GM12878 (cell line): ENCODE results near the gene CENPX. TPM values are rescaled to one million over a fixed set of nuclear protein-coding genes. Genes with fewer than 3 reads are reported as not detected.

Experiments
- ATAC-seq: fragments of 200-7000 bp; cut with Tn5 transposase; 3 replicates; pipeline ENCODE4 v1.9.1; 2020; ENCODE audit warnings: mild to moderate bottlenecking, moderate library complexity
- BruUV-seq: library from RNA; stranded (reverse); fragments of 400-500 nt; replicated peaks from 2 replicates; lab custom pipeline; 2021; lab: Mats Ljungman, UMichigan
- CTCF ChIA-PET: fragments of 300-600 bp; sonication (Branson Sonifier 250); formaldehyde crosslinking; extraction: SDS; loops from one replicate; lab custom pipeline; 2021; ENCODE audit warnings: inconsistent platforms; lab: Yijun Ruan, JAX
- POLR2A ChIA-PET: fragments of 350-600 bp; formaldehyde crosslinking; extraction: SDS; loops from one replicate; lab custom pipeline; 2021; ENCODE audit warnings: inconsistent platforms; lab: Charles Lee
- RAD21 ChIA-PET: fragments of 300-600 bp; sonication (Branson Sonifier 250); formaldehyde crosslinking; loops from one replicate; lab custom pipeline; 2023; ENCODE audit warnings: antibody characterized with exemption; ENCODE audit not compliant: unreplicated experiment; lab: Charles Lee
- SMC1A ChIA-PET: fragments of 300-600 bp; sonication (Branson Sonifier 250); formaldehyde crosslinking; loops from one replicate; lab custom pipeline; 2023; ENCODE audit not compliant: unreplicated experiment, uncharacterized antibody; lab: Charles Lee
- DNase-seq: peaks from one replicate; pipeline ENCODE4 v3.0.0-alpha.2; 2011; ENCODE audit warnings: low read depth, low spot score
- FAIRE-seq: peaks from 3 replicates; lab custom pipeline; 2011; peaks lifted over from hg19 to GRCh38; lab: Jason Lieb, UNC
- H2AFZ ChIP-seq: 2 replicates; pipeline ENCODE4 v1.6.0; 2011; ENCODE audit warnings: low read depth, low read length, control low read depth; ENCODE audit not compliant: control insufficient read depth
- H3K27ac ChIP-seq: 2 replicates; pipeline ENCODE4 v1.5.1; 2011; ENCODE audit warnings: control low read depth; ENCODE audit not compliant: control insufficient read depth, insufficient read depth
- H3K27me3 ChIP-seq, 2 experiments: replicated peaks in 1 of 2; 2 replicates each; pipeline versions ENCODE4 v1.6.0 to v1.6.1; 2011; ENCODE audit warnings: low read length in 1 of 2; ENCODE audit not compliant: control insufficient read depth in 2 of 2, insufficient read depth in 2 of 2
- H3K36me3 ChIP-seq, 2 experiments: 2 replicates each; pipeline ENCODE4 v1.5.1; 2011; ENCODE audit warnings: low read length in 1 of 2; ENCODE audit not compliant: control insufficient read depth in 2 of 2, insufficient read depth in 2 of 2
- H3K4me1 ChIP-seq: 2 replicates; pipeline ENCODE4 v1.6.1; 2011; ENCODE audit warnings: mild to moderate bottlenecking, low read length, moderate library complexity, mixed read lengths; ENCODE audit not compliant: control insufficient read depth, insufficient read depth
- H3K4me2 ChIP-seq: 2 replicates; pipeline ENCODE4 v1.6.0; 2011; ENCODE audit warnings: control low read depth; ENCODE audit not compliant: control insufficient read depth, insufficient read depth
- H3K4me3 ChIP-seq: fragments of 200-600 bp; sonication (generic); 2 replicates; pipeline ENCODE4 v1.5.1; 2016
- H3K79me2 ChIP-seq: 2 replicates; pipeline ENCODE4 v1.6.0; 2011; ENCODE audit warnings: low read length; ENCODE audit not compliant: control insufficient read depth, insufficient read depth
- H3K9ac ChIP-seq: 2 replicates; pipeline ENCODE4 v1.8.0; 2011; ENCODE audit warnings: low read length, control low read depth, mixed read lengths; ENCODE audit not compliant: control insufficient read depth, insufficient read depth
- H3K9me3 ChIP-seq: replicated peaks from 3 replicates; pipeline ENCODE4 v1.5.1; 2011; ENCODE audit warnings: mild to moderate bottlenecking, low read length; ENCODE audit not compliant: control insufficient read depth, insufficient read depth
- H4K20me1 ChIP-seq: 2 replicates; pipeline ENCODE4 v1.6.0; 2011; ENCODE audit not compliant: control insufficient read depth, insufficient read depth
- ATF3 ChIP-seq: IDR thresholded peaks from 2 replicates; pipeline ENCODE4 v1.6.1; 2011; ENCODE audit warnings: low read depth, mild to moderate bottlenecking, low read length, moderate library complexity, borderline replicate concordance; ENCODE audit errors: extremely low read depth
- GATAD2B ChIP-seq: fragments of 450-650 bp; conservative IDR thresholded peaks from 2 replicates; pipeline ENCODE4 v1.6.1; 2017; ENCODE audit warnings: low read depth, mild to moderate bottlenecking, moderate library complexity
- NR2C2 ChIP-seq: IDR thresholded peaks from 2 replicates; pipeline ENCODE4 v1.6.1; 2011; ENCODE audit warnings: borderline replicate concordance, low read depth; ENCODE audit not compliant: control insufficient read depth, insufficient read length
- POLR2A ChIP-seq: IDR thresholded peaks from 2 replicates; pipeline ENCODE4 v1.6.1; 2011; ENCODE audit warnings: low read depth, mild to moderate bottlenecking, low read length
- RUNX3 ChIP-seq: IDR thresholded peaks from 2 replicates; pipeline ENCODE4 v1.6.1; 2012; ENCODE audit warnings: low read length, inconsistent platforms
- SRF ChIP-seq, 2 experiments: IDR thresholded peaks; 2 replicates each; pipeline ENCODE4 v1.6.1; 2011; ENCODE audit warnings: low read depth in 2 of 2, low read length in 2 of 2, mild to moderate bottlenecking in 1 of 2, moderate library complexity in 1 of 2
- TBL1XR1 ChIP-seq: IDR thresholded peaks from 2 replicates; pipeline ENCODE4 v1.6.1; 2012; ENCODE audit warnings: low read depth, low read length, improper control_type of control experiment
- YY1 ChIP-seq: IDR thresholded peaks from 2 replicates; pipeline ENCODE4 v1.6.1; 2011; ENCODE audit warnings: low read depth, mild to moderate bottlenecking, low read length
- WGBS: methylation state at CpG from one replicate; pipeline ENCODE4 v1.1.6; 2016; ENCODE audit warnings: low lambda C conversion rate; ENCODE audit not compliant: insufficient replicate concordance, insufficient coverage; ENCODE audit errors: missing lambda C conversion rate; 5-methylcytosine and 5-hydroxymethylcytosine counted together
- in situ Hi-C: fragments of 300-500 bp; cut with MboI; formaldehyde crosslinking; loops from 9 replicates; pipeline ENCODE4 v1.14.3; 2018; ENCODE audit warnings: mixed read lengths
- intact Hi-C: fragments of 100-400 bp; cut with micrococcal nuclease; formaldehyde crosslinking; loops from one replicate; pipeline ENCODE4 v1.14.2; 2022; ENCODE audit not compliant: unreplicated experiment
- polyA plus RNA-seq, 11 experiments: library from polyadenylated mRNA; depleted of rRNA in 4 of 11; unstranded in 6 of 11; stranded (reverse) in 5 of 11; fragments of >200 nt; fragmentation: Nextera tagmentation in 4 of 11; fragmentation: Illumina TruSeq in 1 of 11; extraction: Ambion mirVana in 4 of 11; extraction: Trizol in 1 of 11; gene quantifications; 1 replicate in 1 of 11; 2 replicates in 10 of 11; pipeline versions ENCODE4 v1.2.1 to v1.2.3, GENCODE V29; 2011 to 2016; ENCODE audit warnings: inconsistent platforms in 2 of 11, missing spikeins in 2 of 11, low read depth in 1 of 11
- total RNA-seq, 4 experiments: library from RNA; depleted of rRNA in 3 of 4; stranded (reverse); fragments of >200 nt in 3 of 4; fragmentation: Illumina TruSeq in 1 of 4; extraction: Trizol in 1 of 4; gene quantifications; 2 replicates each; pipeline versions ENCODE4 v1.2.1 to v1.2.3, GENCODE V29; 2013 to 2021

The CENPX gene
- total and polyA plus RNA-seq, 10 of the 15 experiments (the other 5 are each of a cell fraction or from before 2014, with no cell fraction given): 11.7 to 182 (median 71.9) TPM

- no peak for TF ChIP-seq ATF3
- ChIA-PET SMC1A (no interaction called here), CTCF (no interaction called here), POLR2A (no interaction called here), RAD21 (interaction anchor here (0.5 kb wide), 1 partner anchor 41 kb away, joined by 3 read pairs; no protein-coding TSS in a partner anchor)
- Histone ChIP-seq H3K27ac (no peak overlapping the region), H3K9ac (no peak overlapping the region), H4K20me1 (no peaks in the 10 kb centered on the region), H3K4me2 (no peak overlapping the region), H3K4me3 (no peak overlapping the region), H3K9me3 (no peaks in the 10 kb centered on the region), H3K4me1 (no peaks in the 10 kb centered on the region), H2AFZ (no peak overlapping the region), H3K36me3 (no peaks in the 10 kb centered on the region), H3K79me2 (no peaks in the 10 kb centered on the region), H3K27me3 (no peaks in the 10 kb centered on the region)
- no peak for DNase-seq
- 89% methylated on average over 16 of the region's 28 CpGs for WGBS
- in situ Hi-C loops (no loop called here), intact Hi-C loops (no loop called here)
- no TSS peak for BruUV-seq
- no peak for FAIRE-seq
- ATAC-seq: no peak
Measured at GRCh38 chr17:82008941-82009405, 13.7 kb downstream of the CENPX start.

GRCh38 chr17:82008258-82008940 lies 14.3 kb downstream of the CENPX start:
- H3K4me2 ChIP-seq: no peak overlapping the region
- H3K79me2 ChIP-seq: no peaks in the 10 kb centered on the region
- no TSS peak for BruUV-seq
- H3K9me3 ChIP-seq: no peaks in the 10 kb centered on the region
- CTCF ChIA-PET: no interaction called here
- H2AFZ ChIP-seq: no peak overlapping the region
- TF ChIP-seq POLR2A: 0 out of 2 replicates have a peak, but pooled peaks have one; percentile 13
- TF ChIP-seq RUNX3: no peak
- no peak for TF ChIP-seq TBL1XR1
- no peak for TF ChIP-seq NR2C2
- no peak for TF ChIP-seq YY1
- TF ChIP-seq GATAD2B: no peak
- TF ChIP-seq SRF (IDR thresholded peaks at IDR 0.05; ENCODE audit: low read depth in 2 of 2, low read length in 2 of 2): no peak
- TF ChIP-seq, all 136 proteins: peak for 1
- H3K4me3 ChIP-seq: no peak overlapping the region
- intact Hi-C loops (no loop called here), in situ Hi-C loops (no loop called here)
- DNase-seq (no peak), FAIRE-seq (no peak), ATAC-seq (no peak)
- 96% methylated on average over 24 of the region's 26 CpGs for WGBS
- H4K20me1 ChIP-seq: no peaks in the 10 kb centered on the region
- ChIA-PET POLR2A (no interaction called here), SMC1A (no interaction called here), RAD21 (interaction anchor here (0.5 kb wide), 1 partner anchor 40 kb away, joined by 3 read pairs; no protein-coding TSS in a partner anchor)
- H3K27me3 ChIP-seq: no peaks in the 10 kb centered on the region
- H3K4me1 ChIP-seq: no peaks in the 10 kb centered on the region
- no peak overlapping the region for H3K9ac ChIP-seq
- H3K27ac ChIP-seq: no peak overlapping the region
- no peaks in the 10 kb centered on the region for H3K36me3 ChIP-seq
